GDM1 (cell line): ENCODE measurements around the gene FRYL.

ENCODE experiments used
- DNase-seq: peaks from one replicate; lab custom pipeline; 2025; lab: John Stamatoyannopoulos, UW

FRYL gene

DNA sequence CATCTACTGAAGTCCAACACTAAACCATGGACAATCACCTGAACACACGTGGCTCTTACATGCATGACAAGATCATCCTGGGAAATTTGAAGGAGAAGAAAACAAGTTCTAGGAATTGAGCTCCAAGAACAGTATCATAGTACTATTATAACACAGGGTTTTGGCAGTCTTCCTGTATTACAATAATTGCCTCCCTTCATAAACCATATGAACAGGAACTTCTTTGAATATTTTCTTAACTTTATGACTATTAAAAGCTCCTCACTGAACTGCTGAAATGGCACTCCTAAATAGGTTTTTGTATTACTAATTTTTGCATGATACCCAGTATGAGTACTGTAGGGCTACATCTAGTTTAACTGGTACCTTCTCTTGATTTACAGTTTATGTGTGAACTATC, 160.0 kb downstream of the FRYL start:
- DNase-seq: no peak

DNA sequence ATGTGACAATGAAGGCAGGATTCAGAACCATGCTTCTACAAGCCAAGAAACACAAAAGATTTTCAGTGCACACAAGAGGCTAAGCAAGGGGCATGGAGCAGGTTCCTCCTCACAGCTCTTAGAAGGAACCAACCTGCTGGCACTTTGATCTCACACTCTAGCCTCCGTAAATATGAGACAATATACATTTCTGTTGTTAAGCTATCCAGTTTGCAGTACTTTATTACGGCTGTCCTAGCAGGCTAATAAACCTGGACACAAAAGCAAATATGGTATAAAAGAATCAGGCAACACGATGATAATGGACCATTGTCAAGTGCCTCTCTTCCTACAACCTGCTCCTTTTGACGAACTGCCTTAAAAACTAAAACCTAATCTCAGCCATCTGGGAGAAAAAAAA, 175.6 kb downstream of the FRYL start:
- no peak for DNase-seq

DNA sequence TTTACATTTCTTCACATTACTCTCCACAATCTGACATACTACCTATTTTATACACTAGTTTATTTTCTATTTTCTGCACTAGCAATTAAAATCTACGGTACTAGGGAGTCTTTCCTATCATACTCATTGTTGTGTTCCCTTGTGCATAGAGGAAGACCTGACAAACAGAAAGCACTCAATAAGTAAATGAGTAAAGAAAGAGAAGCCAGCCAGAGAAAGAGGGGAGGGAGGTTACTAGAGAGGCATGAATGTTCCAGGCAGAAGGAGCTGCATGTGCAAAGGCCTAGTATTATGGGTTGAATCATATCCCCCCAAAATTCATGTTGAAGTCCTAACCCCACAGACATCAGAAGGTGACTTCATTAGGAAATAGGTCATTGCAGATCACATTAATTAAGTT, 176.0 kb downstream of the FRYL start:
- DNase-seq: no peak

DNA sequence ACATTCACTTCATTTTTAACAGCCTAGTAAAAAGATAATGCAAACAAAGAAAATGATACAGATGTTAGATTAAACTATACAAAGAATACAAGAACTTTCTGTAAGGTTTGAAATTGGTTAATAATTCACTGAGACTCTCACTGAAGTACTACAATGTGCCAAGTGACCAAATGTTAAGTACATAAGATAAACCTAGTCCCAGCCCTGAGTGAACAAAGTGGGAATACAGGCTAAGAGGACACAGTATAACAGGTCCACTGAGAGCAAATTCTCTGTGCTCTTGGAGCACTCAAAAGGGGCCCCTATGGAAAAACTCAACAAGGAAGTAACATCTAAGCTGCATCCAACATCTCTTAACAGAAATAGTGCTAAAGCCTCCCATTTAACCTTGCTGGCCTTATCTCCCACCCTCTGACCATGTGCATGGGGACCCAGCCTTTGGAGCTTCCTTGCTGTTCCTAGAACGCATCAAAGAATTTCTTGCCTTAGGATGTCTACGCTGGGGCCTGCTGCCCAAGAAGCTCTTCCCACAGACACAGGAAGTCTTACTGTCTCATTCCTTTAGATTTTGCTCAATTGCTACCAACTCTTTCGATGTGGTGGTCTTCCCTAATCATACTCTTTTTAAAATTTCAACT, 176.6 kb downstream of the FRYL start:
- no peak for DNase-seq

DNA sequence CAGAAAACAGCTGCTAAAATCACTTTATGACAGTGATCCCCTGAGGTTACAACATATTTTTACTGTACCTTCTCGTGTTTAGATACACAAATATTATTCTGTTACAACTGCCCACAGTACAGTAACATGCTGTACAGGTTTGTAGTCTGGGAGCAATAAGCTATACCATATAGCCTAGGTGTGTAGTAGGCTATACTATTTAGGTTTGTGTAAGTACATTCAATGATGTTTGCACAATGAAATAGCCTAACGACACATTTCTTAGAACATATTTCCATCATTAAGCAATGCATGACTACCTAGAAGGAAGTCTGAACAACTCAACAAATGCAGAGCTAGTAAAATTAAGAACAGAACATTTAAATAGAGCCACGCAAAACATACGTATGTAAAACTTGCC, 177.3 kb downstream of the FRYL start:
- DNase-seq: no peak

DNA sequence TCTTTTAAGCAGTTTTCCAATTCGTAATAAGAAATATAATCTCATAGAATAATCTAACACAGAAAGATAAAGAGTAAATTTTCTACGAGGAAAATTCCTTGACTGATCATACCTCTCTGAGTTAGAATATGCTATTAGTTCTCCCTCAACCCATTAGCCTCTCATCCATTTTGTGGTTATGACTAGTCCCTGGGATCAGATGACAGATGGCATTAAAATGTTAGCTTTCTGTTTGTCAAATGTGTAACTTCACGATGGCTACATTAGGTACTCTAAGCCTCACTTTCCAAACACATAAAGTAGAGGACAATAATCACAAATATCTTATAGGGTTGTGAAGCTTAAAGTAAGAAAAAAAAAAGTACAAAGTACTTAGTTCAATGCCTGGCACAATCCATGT, 177.9 kb downstream of the FRYL start:
- DNase-seq: no peak

DNA sequence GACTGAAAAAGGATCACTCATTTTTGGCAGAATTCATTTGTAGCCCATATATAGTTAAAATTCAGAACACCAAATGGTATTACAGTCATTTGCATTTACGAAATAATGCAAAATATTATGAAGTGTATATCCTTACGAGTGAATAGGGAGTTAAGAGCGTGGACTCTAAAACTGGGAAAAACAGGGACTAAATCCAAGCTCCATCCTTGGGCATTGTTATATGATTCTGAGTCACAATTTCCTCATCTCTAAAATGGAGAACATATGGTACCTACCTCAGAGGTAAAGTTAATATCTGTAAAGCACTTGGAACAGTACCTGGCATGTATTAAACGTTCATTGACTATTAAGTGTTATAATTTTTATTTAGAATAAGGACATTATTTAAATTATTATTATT, 183.7 kb downstream of the FRYL start:
- no peak for DNase-seq

DNA sequence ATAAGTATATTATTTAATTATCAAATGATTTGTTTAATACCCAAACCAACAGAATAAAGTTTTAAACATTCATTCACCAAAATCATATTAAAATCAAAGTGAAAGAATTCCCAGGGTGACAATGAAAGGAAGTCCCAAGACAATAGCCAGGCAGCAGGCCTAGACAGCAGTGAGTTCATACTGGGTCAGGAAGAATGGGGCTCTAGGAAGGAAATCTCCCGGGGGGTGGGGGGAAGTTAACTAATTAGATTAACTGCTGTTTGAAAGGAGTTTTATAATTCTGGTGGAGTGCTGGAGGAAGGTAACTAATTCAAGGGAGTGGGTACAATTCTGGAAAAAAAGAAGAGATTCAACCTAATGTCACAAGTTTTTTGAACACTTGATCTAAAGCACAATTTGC, 185.9 kb downstream of the FRYL start:
- DNase-seq: no peak

DNA sequence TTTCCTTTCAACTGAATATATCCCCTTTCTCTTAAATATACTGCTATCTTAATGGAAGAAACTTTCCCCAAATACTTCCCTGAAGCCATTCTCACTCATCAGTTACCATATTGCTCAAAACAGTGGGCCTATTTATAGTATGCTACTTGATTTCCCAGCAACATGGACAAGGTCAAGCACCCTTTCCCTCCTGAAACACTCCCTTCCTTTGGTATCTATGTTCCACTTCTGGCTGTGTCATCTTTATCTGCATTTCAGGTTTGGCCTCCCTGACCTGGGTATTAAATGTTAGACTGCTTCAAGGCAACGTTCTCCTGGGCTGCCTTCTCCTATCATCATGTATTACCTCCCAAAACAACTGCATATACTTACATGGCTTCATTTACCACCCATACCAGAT, 188.7 kb downstream of the FRYL start:
- DNase-seq: no peak

DNA sequence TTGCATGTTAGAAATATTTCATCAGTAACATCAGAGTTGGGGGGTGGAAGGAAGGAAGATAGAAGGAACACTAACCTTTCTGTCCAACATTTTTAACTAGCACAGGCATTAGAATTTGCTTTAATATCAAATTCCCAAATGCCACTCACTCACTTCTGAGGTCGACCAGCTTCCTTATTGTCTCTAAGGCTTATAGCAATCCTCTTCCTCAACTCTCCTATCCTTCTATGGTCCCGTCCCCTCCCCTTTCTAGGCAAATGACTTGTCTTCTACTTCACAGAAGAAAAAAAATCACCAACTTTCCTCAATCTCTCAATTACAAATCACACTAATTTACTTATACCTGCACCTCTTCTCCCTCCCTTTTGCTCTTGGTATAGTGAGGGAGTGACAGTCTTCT, 189.2 kb downstream of the FRYL start:
- DNase-seq: no peak

DNA sequence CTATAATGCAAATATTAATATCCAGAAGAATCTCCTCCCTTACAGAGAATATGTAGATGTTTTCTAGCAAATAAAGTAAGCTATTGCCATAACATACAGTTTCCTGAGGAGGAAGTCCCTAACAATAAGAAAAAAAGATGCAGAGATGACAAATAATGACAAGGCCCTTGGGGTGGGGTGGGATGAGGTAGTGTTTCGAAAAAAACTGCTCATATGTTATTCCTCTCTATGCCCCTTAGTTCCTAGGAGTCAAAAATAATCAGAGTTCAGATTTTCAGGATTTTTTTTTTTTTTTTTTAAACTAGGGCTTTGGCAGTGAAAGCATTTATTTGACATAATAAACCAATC, 191.0 kb downstream of the FRYL start:
- no peak for DNase-seq

DNA sequence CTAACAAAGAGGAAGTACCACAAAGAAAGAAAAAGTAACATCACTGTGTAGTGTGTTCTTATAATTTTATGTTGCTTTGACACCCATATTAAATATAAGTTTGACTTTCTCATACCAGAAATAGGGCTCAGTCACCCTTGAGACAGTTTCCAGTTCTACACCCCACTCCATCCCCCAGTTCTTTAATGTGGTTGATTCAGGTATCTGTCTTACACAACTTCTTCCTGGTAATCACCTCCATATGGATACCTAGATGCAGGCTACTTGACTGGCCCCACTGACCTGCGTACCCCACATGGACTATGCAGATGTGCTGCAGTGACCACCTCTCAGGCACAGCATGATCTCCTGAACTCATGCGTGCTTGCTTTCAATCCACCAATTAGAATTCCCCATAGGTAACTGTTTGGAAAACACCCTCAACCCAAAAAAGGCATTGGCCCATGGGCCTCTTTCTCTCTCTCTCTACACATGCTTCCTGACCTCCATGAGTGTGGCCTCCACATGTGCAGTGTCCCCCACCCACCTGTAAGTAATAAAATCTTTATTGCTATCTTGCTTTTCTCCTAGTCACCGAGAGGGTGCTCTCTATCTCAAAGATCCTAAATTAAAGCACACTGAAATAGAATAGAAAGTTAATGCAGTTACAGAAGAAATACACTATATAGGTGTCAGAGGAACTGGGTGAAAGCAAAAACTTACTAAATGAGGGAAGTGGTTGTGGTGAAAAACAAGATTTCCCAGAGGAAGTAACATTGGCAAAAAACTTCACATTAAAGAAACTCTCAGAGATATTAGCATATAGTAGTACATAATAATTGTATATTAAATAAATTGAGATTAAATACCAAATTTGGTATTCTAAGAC, 191.6 kb downstream of the FRYL start:
- no peak for DNase-seq

DNA sequence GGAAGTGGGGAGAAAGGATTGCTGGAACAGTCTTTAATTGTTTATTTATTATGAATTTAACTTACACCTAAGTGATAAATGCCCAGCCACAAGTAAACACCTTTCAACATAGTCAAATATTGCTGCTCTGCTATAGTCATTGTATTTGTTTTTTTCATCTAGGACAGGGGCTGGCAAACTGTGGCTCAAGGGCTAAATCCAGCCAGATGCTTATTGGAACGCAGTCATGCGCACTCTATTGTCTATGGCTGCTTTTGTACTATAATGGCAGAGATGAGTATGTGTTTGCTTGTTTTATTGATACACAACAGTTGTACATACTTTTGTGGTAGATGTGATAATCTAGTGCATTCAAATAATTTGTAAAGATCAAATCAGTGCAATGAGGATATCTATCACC, 194.7 kb downstream of the FRYL start:
- DNase-seq: no peak

DNA sequence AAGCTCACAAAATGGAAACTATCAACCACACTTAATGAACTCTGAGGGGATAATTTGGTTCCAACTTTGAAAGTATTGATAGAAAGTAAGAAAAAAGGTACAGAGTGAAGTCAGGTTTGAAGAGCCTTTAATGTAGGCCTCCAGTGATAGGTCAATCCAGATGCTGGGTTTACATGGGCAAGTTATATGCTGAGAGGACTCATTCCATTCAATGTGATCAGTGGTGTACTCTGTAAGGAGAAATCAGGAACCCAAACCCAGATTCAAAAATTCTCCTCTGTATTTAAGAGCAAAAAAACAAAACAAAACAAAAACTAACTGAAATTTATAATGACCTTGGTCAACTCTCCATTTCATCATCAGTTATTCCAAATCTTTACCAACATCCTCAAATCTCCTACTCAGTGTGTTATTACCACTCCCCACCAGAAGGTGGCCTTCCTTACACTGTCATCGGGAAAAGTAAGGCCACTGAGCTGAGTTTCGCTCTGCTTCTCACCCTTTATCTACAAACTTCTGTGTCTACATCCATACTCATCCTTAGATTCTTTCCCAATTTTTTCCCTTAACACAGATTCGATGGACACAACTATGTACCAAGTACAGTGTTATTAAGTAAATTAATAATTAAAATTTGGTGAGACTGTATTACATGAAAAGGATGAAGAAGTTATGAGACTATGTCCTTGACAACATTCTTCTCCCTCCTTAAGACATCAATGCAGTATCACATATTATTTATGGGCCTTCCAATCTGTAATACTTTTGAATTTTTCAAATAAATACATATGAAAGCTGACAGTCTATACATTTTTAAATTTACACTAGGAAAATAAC, 201.7 kb downstream of the FRYL start:
- peak; percentile 35 for DNase-seq

DNA sequence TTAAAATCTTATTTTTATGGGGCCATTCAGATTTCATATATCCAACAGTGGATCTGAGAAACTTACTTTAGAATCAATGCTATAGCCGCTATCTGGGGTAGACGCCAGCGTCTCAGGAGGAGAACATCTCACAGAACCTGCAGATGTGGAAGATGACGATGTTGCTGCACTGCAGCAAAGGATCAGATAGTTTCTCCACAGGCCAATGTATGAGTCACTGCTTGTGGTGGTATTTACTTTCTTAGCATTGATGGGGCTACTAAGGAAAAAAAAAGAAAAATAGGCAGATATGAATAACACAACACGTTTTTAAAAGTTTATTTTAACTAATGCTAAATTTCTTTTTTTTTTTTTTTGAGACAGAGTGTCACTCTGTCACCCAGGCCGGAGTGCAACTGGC, 204.1 kb downstream of the FRYL start:
- DNase-seq: no peak

DNA sequence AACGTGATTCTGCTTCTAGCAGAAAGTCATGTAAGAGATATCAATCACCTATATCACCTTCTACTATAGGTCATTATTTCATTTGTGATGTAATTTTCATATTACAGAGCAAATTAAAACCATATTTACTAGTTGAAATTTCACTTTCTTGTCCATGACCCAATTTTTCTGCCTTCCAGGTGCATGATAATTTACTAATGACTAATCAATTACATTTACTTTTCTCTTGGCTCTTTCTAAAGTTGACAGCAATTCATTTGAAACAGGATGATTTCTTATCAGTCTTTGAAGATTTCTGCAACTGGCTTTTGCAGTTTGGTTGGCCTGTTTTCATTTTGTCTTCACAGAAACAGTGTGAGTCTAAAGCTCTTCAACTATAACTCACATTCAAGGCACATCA, 208.6 kb downstream of the FRYL start:
- DNase-seq: no peak

DNA sequence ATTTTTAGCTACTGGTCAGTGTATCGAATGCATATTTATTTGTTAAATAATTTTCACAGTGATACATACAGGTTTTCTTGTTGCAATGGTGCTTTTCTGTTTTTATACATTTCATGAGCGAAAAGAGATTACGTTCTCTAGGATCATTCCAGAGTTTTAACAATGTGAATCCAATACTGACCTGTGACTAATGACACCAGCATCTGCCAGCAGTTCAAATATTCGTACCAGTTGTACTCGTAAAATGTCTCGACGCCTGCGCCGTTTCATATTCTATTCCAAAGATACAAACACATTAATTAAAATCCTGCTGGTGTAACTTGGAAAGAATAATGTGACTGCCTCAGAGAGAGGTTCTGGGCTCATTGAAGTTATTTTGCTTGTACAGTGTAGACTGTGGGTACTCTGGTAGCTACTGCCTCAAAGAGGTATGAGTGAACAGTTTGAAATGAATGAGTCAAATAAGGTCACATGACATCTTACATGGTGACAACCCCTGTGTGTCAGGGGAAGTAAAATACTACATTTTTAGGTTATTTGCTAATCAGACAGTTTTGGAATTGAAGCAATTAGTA, 209.3 kb downstream of the FRYL start:
- no peak for DNase-seq

DNA sequence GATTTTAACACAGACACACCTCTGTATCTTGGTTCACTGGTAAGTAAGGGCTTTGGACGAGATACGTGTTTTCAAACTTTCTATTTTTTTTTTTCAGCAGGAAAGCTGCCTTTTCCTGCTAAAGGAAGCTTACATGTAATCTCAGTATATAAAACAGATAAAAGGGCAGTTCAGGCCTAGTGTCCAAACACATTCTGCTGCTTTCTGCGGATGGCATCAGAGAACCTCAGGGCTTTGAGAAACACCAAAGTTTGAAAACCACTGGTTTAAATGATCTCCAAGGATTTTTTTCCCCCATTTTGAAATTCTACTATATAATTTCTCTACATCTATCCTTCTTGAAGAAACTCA, 214.1 kb downstream of the FRYL start:
- no peak for DNase-seq

DNA sequence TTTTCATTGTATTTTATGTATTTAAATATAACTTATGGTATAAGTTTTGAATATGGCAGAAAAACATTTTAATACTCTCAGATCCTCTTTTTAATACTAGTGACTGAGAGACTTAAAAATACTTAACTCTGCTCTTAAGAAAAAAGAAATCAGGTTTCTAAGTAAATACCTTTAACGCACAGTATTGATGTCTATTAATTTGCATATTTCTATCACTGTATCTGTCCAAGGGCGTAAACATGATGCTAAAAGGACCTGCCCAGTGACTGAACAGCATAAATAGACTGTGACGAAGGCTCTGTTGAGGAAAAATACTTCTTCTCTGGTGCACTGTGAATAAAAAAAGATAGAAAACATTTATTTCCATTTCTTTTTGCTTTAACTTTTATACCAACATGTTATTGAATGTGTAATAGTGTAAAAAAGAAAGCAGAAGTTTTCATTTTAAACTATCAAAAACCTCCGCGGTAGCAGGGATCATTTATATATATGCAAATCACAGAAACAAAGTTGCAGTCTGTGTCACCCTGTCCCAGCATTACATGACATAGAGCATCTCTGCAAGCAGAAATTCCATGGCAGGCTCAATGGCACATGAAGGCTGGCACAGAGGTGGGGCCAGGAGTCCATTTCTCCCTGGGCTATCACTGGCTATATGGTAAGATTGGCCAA, 214.6 kb downstream of the FRYL start:
- no peak for DNase-seq

DNA sequence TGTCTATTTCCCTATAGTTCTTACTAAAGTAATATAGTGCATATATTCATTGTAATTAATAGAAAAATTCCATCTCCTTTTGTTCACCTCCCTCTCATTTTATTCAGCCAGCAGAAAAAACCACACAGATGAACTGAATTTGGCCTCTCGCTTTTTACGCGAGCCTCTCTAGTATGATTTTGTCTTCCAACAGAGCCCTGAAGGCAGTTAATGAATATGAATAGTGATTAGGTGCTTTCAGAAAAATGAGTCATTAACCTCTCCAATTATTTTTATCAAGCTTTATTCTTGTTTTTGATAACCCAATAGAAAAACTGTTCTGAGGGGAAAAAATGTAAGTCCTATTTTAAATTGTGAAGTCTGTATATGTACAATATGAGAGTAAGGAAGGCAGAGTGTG, 215.9 kb downstream of the FRYL start:
- no peak for DNase-seq

DNA sequence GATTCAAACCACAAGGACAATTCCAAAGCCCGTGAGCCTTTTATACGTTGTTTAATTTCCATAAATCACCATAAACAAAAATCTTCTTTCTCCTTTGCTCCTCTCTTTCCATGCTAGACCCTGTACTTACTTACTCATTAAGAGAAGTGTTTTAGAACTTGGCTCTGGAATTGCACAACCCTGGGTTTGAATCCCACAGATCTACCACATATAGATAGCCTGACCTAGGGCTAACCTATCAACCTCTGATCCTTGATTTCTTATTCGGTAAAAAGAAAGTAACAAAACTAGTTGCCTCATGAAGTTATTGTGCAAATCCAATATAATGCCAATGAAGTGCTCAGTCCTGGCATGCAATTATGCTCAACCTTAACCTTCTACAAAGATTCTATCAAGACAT, 221.3 kb downstream of the FRYL start:
- no peak for DNase-seq

DNA sequence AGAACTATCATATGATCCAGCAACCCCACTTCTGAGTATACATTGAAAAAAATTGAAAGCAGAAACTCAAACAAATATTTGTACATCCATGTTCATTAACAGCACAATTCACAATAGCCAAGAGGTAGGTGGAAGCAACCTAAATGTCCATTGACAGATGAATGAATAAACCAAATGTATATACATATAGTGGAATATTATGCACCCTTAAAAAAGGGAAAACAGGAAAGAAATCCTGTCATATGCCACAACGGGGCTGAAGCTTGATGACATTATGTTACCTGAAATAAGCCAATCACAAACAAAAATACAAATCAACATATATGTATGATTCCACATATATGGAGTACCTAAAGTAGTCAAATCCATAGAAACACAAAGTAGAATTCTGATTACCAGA, 222.1 kb downstream of the FRYL start:
- DNase-seq: no peak
